Epithelial cell of proximal tubule (primary cell): ENCODE data around the gene SGSH. TPM values are rescaled to one million over a fixed set of nuclear protein-coding genes. Genes with fewer than 3 reads are reported as not detected.

ENCODE experiments used
- DNase-seq: peaks from one replicate; pipeline ENCODE4 v3.0.0-alpha.2; 2011; ENCODE audit warnings: low read depth
- H3K4me3 ChIP-seq: 2 replicates; pipeline ENCODE4 v1.5.1; 2011; ENCODE audit warnings: low read depth, mild to moderate bottlenecking, low read length
- CTCF ChIP-seq: conservative IDR thresholded peaks from 2 replicates; pipeline ENCODE4 v1.5.1; 2012; ENCODE audit warnings: low read depth, mild to moderate bottlenecking, low read length
- total RNA-seq: library from RNA; depleted of rRNA; stranded (reverse); fragments of >200 nt; gene quantifications from 2 replicates; pipeline ENCODE4 v1.2.3, GENCODE V29; 2015

SGSH gene
- total RNA-seq, 1 donor from 2014 or later = 24.2 TPM

- peak; percentile 71 for TF ChIP-seq CTCF
- DNase-seq = no peak
- H3K4me3 ChIP-seq = no peak overlapping the region
Measured at GRCh38 chr17:80252871-80253270, 32.7 kb upstream of the SGSH start.

GRCh38 chr17:80251966-80252365, 31.8 kb upstream of the SGSH start:
- TF ChIP-seq CTCF = no peak
- H3K4me3 ChIP-seq = no peak overlapping the region
- no peak for DNase-seq

- no peak for TF ChIP-seq CTCF
- DNase-seq = no peak
- H3K4me3 ChIP-seq = no peak overlapping the region
Measured at GRCh38 chr17:80248894-80249710, 29.0 kb upstream of the SGSH start.

GRCh38 chr17:80248001-80248893, 28.1 kb upstream of the SGSH start:
- no peak for DNase-seq
- H3K4me3 ChIP-seq = no peak overlapping the region
- no peak for TF ChIP-seq CTCF

- no peak for TF ChIP-seq CTCF
- DNase-seq = no peak
- no peak overlapping the region for H3K4me3 ChIP-seq
Measured at GRCh38 chr17:80247561-80247960, 27.4 kb upstream of the SGSH start.

- TF ChIP-seq CTCF = no peak
- DNase-seq = no peak
- H3K4me3 ChIP-seq = no peak overlapping the region
Measured at GRCh38 chr17:80246726-80247125, 26.6 kb upstream of the SGSH start.
